GM19099 (cell line): ENCODE results near the gene SEBOX.

Source experiments
- POLR2A ChIP-seq: IDR thresholded peaks from 3 replicates; pipeline ENCODE4 v1.6.1; 2011; ENCODE audit warnings: low read depth; ENCODE audit not compliant: insufficient read length; ENCODE audit errors: extremely low read depth

Gene SEBOX

GRCh38 chr17:28381141-28381825, 16.3 kb upstream of the SEBOX start:
- TF ChIP-seq POLR2A, result no peak

GRCh38 chr17:28379814-28380801, 15.1 kb upstream of the SEBOX start:
- no peak for TF ChIP-seq POLR2A

GRCh38 chr17:28372945-28373274, 7.9 kb upstream of the SEBOX start:
- TF ChIP-seq POLR2A, result no peak

- no peak for TF ChIP-seq POLR2A
These were observed 7.4 kb upstream of the SEBOX start for GRCh38 chr17:28372203-28372944.

GRCh38 chr17:28371245-28372202, 6.5 kb upstream of the SEBOX start, which contains the start of gene SARM1:
SARM1 (plus strand) TSS chr17:28371694; CDS start chr17:28372033, 339 bp downstream.
- peak; percentile 46 for TF ChIP-seq POLR2A

GRCh38 chr17:28370744-28371103, 5.7 kb upstream of the SEBOX start:
- TF ChIP-seq POLR2A, result no peak

- TF ChIP-seq POLR2A, result no peak
These were observed 5.2 kb upstream of the SEBOX start, which contains the start of gene VTN for GRCh38 chr17:28370035-28370743. VTN (minus strand) TSS chr17:28370307; CDS start chr17:28370203, 104 bp downstream.

- no peak for TF ChIP-seq POLR2A
These were observed 4.7 kb upstream of the SEBOX start for GRCh38 chr17:28369684-28370034.

- TF ChIP-seq POLR2A, result no peak
These were observed 4.1 kb upstream of the SEBOX start for GRCh38 chr17:28368915-28369683.

- TF ChIP-seq POLR2A, result no peak
These were observed 3.4 kb upstream of the SEBOX start for GRCh38 chr17:28368306-28368831.

- no peak for TF ChIP-seq POLR2A
These were observed 2.8 kb upstream of the SEBOX start for GRCh38 chr17:28367641-28368305.

- no peak for TF ChIP-seq POLR2A
These were observed 1.6 kb upstream of the SEBOX start for GRCh38 chr17:28366605-28367004.
